ENCODE measurements around the gene SRPX. TPM values are rescaled to one million over a fixed set of nuclear protein-coding genes. Genes with fewer than 3 reads are reported as not detected.

Gene SRPX
- total and polyA plus RNA-seq, 8 donors: 8.9 to 70.7 (median 34.6) TPM

- H3K36me3 ChIP-seq: no peaks in the 10 kb centered on the region
- H3K4me1 ChIP-seq: peaks cover 0 to 9% (median 7%) of the 10 kb centered on the region in 4 donors
- 0 to 46% (median 3%) methylated on average over 12 to 14 of the region's 14 CpGs for WGBS, 5 donors
- H3K4me3 ChIP-seq: peak overlapping the region; percentile 41 to 58 (median 52)
- intact Hi-C loops (cut with DNase I; ENCODE audit: low total_unique reads): no loop called here
- H3K27ac ChIP-seq: peak overlapping the region in 4 of 5 donors; percentile 29 to 70 (median 50)
- no peaks in the 10 kb centered on the region for H3K9me3 ChIP-seq
- DNase-seq: peak; percentile 29 to 59
- peaks cover 0 to 31% (median 25%) of the 10 kb centered on the region in 3 donors for H3K27me3 ChIP-seq
- no peak for TF ChIP-seq POLR2A (IDR thresholded peaks at IDR 0.05)
- TF ChIP-seq, protein P1, sequence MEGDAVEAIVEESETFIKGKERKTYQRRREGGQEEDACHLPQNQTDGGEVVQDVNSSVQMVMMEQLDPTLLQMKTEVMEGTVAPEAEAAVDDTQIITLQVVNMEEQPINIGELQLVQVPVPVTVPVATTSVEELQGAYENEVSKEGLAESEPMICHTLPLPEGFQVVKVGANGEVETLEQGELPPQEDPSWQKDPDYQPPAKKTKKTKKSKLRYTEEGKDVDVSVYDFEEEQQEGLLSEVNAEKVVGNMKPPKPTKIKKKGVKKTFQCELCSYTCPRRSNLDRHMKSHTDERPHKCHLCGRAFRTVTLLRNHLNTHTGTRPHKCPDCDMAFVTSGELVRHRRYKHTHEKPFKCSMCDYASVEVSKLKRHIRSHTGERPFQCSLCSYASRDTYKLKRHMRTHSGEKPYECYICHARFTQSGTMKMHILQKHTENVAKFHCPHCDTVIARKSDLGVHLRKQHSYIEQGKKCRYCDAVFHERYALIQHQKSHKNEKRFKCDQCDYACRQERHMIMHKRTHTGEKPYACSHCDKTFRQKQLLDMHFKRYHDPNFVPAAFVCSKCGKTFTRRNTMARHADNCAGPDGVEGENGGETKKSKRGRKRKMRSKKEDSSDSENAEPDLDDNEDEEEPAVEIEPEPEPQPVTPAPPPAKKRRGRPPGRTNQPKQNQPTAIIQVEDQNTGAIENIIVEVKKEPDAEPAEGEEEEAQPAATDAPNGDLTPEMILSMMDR (IDR thresholded peaks at IDR 0.05): peak in 1 of 7 experiments; percentile 15
- TF ChIP-seq EP300 (IDR thresholded peaks at IDR 0.05): no peak
- no peak for TF ChIP-seq POLR2AphosphoS5 (IDR thresholded peaks at IDR 0.05)
Observed at GRCh38 chrX:38220024-38220414, 652 bp downstream of the SRPX start.

DNA sequence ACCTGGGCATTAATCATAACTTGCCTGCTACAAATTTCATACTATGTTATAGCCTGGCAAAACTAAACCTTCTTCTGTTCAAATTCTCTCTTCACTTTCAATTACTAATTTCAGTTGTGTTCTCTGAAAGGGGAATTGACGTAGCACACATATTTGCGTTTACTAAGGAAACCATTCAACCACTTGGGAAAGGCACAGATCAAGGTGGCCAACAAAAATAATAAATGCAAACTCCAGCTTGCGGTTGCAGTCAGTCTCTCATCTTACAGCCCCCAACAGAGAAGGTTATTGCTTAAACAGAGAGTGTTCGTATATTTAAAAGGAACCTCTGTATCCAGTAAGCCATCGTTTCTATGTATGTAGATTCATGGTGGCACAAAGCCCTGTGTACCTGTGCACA, 4.0 kb downstream of the SRPX start:
- H3K27ac ChIP-seq: no peak overlapping the region
- TF ChIP-seq, protein P1 (IDR thresholded peaks at IDR 0.05): no peak
- TF ChIP-seq POLR2A (IDR thresholded peaks at IDR 0.05): no peak
- no peak for TF ChIP-seq EP300 (IDR thresholded peaks at IDR 0.05)
- no peak for TF ChIP-seq POLR2AphosphoS5 (IDR thresholded peaks at IDR 0.05)
- 61 to 78% (median 71%) methylated on average over 5 of the region's 5 CpGs for WGBS, 5 donors
- no peaks in the 10 kb centered on the region for H3K9me3 ChIP-seq
- no peak overlapping the region for H3K4me3 ChIP-seq
- H3K27me3 ChIP-seq: peaks cover 0 to 31% (median 25%) of the 10 kb centered on the region in 3 donors
- H3K36me3 ChIP-seq: no peaks in the 10 kb centered on the region
- intact Hi-C loops (cut with DNase I; ENCODE audit: low total_unique reads): no loop called here
- H3K4me1 ChIP-seq: peaks cover 0 to 9% (median 7%) of the 10 kb centered on the region in 4 donors
- no peak for DNase-seq

DNA sequence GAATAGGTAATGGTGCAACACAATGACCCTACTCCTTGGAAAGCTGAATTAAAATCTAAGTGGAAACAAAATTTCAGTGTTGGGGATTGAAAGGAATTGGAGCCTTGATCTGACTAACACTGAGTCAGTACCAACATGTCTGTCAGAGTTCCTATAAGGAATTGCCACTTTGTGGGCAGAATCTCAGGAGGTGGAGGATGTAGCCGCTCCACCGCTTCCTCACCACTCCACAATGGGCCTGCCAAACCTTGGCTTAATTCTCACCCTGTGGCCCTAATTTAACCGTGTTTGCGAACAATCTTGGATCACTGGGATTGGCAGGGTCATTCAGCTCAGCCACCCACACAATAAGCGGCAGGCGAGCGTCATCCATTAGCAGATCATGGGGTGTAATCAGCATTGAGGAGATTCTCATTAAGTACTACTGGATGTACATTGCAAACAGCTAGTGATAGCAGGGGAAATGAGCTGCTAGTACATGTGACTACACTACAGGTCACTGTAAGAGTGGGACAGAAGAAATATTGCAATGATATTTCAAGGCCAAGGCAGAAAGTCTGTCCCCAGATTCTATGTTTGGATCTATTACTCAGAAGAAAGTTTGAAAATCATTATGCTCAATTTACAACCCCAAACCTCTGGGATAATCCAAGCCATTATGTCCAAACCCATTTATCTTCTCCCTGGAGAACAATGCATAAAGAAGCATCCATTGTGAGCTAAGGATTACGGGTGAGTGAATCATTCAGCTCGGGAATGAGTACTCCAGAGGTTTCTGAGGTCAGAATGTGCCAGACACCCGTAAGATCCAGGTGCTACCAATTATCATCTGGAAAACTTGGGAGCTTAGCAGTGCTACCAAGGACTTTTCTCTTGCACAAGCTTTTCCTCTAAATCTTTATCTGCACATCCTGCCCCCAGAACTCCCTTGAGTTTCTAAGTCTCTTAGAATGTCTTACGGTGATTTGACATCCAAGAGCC, 5.8 kb downstream of the SRPX start:
- Histone ChIP-seq H3K4me3 (no peak overlapping the region), H3K36me3 (no peaks in the 10 kb centered on the region), H3K9me3 (no peaks in the 10 kb centered on the region), H3K4me1 (peaks cover 0 to 3% (median 2%) of the 10 kb centered on the region in 4 donors), H3K27me3 (peaks cover 0 to 13% (median 8%) of the 10 kb centered on the region in 3 donors), H3K27ac (no peak overlapping the region)
- 74 to 84% (median 78%) methylated on average over 10 to 11 of the region's 11 CpGs for WGBS, 5 donors
- no peak for TF ChIP-seq POLR2A (IDR thresholded peaks at IDR 0.05)
- no peak for TF ChIP-seq EP300 (IDR thresholded peaks at IDR 0.05)
- TF ChIP-seq POLR2AphosphoS5 (IDR thresholded peaks at IDR 0.05): no peak
- intact Hi-C loops (cut with DNase I; ENCODE audit: low total_unique reads): no loop called here
- DNase-seq: no peak

GRCh38 chrX:38214044-38214443, 6.6 kb downstream of the SRPX start:
- no peak overlapping the region for H3K4me3 ChIP-seq
- TF ChIP-seq POLR2A (IDR thresholded peaks at IDR 0.05) (no peak), POLR2AphosphoS5 (IDR thresholded peaks at IDR 0.05) (no peak), EP300 (IDR thresholded peaks at IDR 0.05) (no peak)
- TF ChIP-seq, protein P1 (IDR thresholded peaks at IDR 0.05): no peak
- no peak for DNase-seq
- H3K4me1 ChIP-seq: no peaks in the 10 kb centered on the region
- intact Hi-C loops (cut with DNase I; ENCODE audit: low total_unique reads): no loop called here
- H3K9me3 ChIP-seq: no peaks in the 10 kb centered on the region
- H3K27me3 ChIP-seq: peaks cover 0 to 6% (median 5%) of the 10 kb centered on the region in 3 donors
- H3K27ac ChIP-seq: no peak overlapping the region
- WGBS, 5 donors: 45 to 94% (median 86%) methylated on average over 1 of the region's 1 CpG
- H3K36me3 ChIP-seq: no peaks in the 10 kb centered on the region

All from stomach (tissue), 9 donors.